Measurements from ENCODE around the gene TSSK1B.
"Not testable (repeated sequence)": the region's sequence is repeated elsewhere in the genome, so short reads cannot be mapped to it uniquely, and the experiment has no call there.

TSSK1B gene

DNA sequence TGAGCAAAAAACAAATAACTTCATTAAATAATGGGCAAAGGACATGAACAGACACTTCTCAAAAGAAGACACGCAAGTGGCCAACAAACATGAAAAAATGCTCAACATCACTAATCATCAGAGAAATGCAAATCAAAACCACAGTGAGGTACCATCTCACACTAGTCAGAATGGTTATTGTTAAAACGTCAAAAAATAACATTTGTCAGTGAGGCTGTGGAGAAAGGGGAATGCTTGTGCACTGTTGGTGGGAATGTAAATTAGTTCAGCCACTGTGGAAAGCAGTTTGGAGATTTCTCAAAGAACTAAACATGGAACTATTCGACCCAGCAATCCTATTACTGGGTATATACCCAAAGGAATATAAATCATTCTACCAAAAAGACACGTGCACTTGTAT, 36.8 kb downstream of the TSSK1B start:
- DNase-seq = not testable (repeated sequence)

DNA sequence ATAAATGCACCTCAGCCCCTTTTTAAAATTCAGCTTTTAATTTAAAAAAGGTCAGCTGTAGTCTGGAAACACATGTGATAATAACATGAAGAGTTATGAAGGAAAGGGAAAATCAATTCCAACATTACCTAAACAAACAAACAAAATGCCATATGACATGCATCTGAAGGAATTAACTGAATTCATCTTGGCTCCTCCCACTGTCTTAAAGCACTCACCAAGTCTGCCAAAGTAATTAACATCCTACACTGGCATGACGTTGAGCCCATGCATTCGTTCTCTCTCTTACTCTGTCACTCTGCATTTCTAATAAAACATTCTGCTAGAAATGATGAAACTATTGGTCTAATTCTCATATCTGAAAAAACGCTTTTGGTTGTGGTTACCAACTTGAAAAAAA, 37.7 kb downstream of the TSSK1B start:
- DNase-seq = no peak

DNA sequence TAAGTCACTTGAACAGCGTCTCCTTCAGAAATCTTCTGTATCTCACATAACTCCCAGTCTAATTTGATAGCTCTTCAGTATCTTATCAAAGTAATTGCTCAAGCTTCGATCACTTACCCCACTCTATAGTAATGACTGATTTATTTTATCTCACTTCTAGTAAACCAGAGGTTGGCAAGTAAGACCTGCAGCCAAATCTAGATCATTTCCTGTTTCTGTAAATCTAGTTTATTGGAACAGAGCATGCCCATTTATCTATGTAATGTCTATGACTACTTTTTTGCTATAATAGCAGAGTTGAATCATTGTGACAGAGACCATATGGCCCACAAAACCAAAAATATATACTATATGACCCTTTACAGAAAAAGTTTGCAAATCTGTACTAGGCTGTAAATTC, 40.1 kb downstream of the TSSK1B start:
- DNase-seq = no peak

DNA sequence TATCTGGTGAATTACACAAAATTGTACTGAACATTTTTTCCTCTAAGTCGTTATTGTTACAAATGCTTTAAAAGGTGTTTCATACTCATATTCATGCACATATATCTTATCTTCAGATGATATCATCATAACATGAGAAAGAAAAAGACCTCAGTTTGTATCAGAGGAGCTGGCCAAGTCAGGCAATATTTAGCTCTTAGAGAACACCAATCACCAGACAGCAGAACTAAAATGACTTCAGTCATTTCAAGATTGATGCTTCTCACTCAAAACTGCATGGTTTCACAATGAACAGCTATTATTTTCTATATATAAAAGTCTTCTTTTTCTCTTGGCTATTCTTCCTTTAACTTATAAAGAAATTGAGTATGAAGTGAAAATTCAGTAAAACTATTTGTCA, 44.6 kb downstream of the TSSK1B start:
- DNase-seq = no peak

DNA sequence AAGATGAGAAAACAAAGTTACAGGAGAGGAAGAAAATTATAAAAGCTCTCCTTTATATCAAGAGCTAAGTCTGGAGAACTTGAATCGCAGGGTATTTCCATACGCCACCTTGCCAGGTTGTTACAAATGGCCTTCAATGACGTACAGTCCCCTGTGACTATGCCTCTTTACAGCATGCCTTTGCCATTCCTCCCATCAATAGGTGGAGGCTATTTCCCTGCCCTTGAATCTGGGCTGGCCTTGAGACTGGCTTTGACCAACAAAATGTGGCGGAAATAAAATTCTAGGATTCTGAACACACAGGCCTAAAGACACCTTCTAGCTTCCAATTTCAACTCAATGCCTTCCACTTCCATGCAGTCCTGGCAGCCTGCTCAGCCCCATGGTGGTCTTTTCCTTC, 45.7 kb downstream of the TSSK1B start:
- DNase-seq = no peak

DNA sequence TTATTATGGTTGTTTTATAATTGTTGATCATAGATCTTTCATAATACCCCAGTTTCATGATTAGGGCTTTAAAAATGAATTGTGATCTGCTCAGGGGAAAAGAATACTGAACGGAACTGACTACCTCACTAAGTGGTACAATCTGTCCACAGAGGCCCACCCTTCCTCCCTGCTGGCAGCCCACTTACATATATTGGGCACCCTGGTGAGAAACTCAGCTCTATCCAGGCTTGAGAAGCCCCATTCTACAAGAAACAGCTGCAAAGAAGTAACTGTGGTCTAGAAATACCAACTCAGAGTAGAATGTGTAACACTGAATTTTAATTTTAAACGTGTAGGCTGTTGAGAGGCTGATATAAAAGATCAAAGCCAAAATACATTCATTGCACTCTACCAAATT, 46.9 kb downstream of the TSSK1B start:
- no peak for DNase-seq

DNA sequence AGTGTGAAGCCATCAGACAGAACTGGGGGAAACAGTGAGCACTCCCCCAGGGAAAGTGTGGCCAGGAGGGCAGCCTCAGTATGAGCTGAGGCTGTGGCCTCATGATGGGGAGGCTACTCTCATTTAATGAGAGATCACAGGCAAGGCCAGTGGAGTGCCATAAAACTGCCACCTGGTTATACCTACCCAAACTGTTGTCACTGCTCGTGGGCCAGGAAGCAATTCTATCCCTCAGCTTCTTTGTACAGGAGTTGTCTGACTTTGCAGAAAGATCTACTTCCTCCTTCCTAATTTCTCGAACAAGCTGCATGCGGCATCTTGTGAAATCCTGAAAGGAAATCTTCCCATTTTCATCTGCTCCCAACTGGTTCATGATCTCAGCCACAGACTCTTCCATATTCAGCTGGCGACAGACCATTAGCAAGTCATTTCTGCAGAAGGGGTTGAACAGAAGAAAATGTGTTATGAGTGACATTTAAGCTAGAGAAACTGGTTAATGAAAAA, 50.0 kb downstream of the TSSK1B start:
- DNase-seq = no peak

DNA sequence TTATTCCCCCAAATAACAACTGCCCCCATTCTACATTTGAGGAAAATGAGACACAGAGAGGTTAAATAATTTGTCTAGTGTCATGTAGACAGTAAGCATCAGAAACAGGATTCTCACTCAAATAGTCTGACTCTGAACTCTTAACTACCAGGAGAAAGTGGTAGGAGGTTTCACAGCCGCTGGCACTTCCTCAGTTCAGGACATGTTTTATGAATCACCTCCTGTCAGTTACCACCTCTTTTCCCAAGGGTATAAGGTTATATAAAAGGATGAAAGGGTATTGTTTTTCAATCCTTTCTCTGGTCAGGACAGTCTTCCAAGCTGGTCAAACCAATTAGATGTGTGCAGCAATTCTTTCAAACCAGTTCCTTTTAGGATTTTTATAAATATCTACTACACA, 52.1 kb downstream of the TSSK1B start:
- DNase-seq = no peak
